Smooth muscle cell (in vitro differentiated cells): ENCODE results near the gene TMEM244. TPM values are rescaled to one million over a fixed set of nuclear protein-coding genes. Genes with fewer than 3 reads are reported as not detected.

Source experiments
- DNase-seq: peaks from one replicate; lab custom pipeline; 2025; ENCODE audit not compliant: unreplicated experiment; lab: John Stamatoyannopoulos, UW
- H2AFZ ChIP-seq: fragments of 200-600 bp; sonication (generic); 2 replicates; pipeline ENCODE4 v1.6.0; 2016; ENCODE audit warnings: antibody characterized with exemption, low read depth, mild to moderate bottlenecking
- H3F3A ChIP-seq: fragments of 200-600 bp; sonication (generic); 2 replicates; pipeline ENCODE4 v1.6.0; 2017; ENCODE audit warnings: antibody characterized with exemption, low read depth
- H3K27ac ChIP-seq: fragments of 200-600 bp; sonication (generic); 2 replicates; pipeline ENCODE4 v1.5.1; 2016; ENCODE audit warnings: low read depth, mild to moderate bottlenecking
- H3K27me3 ChIP-seq: fragments of 200-600 bp; sonication (generic); 2 replicates; pipeline ENCODE4 v1.6.1; 2016; ENCODE audit warnings: low read depth, mild to moderate bottlenecking
- H3K36me3 ChIP-seq: fragments of 200-600 bp; sonication (generic); 2 replicates; pipeline ENCODE4 v1.5.1; 2016; ENCODE audit warnings: low read depth
- H3K4me1 ChIP-seq: fragments of 200-600 bp; sonication (generic); 2 replicates; pipeline ENCODE4 v1.5.1; 2016; ENCODE audit warnings: low read depth
- H3K4me2 ChIP-seq: fragments of 200-600 bp; sonication (generic); 2 replicates; pipeline ENCODE4 v1.6.0; 2016; ENCODE audit warnings: mild to moderate bottlenecking
- H3K4me3 ChIP-seq: fragments of 200-600 bp; sonication (generic); 2 replicates; pipeline ENCODE4 v1.5.1; 2016; ENCODE audit warnings: mild to moderate bottlenecking
- H3K79me2 ChIP-seq: fragments of 200-600 bp; sonication (generic); 2 replicates; pipeline ENCODE4 v1.6.0; 2016; ENCODE audit warnings: low read depth, mild to moderate bottlenecking
- H3K9ac ChIP-seq: fragments of 200-600 bp; sonication (generic); 2 replicates; pipeline ENCODE4 v1.6.0; 2016; ENCODE audit warnings: low read depth
- H3K9me3 ChIP-seq: fragments of 200-600 bp; sonication (generic); replicated peaks from 2 replicates; pipeline ENCODE4 v1.5.1; 2016; ENCODE audit warnings: low read depth
- H4K20me1 ChIP-seq: fragments of 200-600 bp; sonication (generic); 2 replicates; pipeline ENCODE4 v1.6.0; 2016; ENCODE audit warnings: low read depth
- WGBS: methylation state at CpG from one replicate; pipeline ENCODE4 v1.1.7; 2016; ENCODE audit warnings: low lambda C conversion rate; 5-methylcytosine and 5-hydroxymethylcytosine counted together
- polyA plus RNA-seq: library from polyadenylated mRNA; unstranded; fragments of >200 nt; fragmentation: Nextera tagmentation; extraction: Ambion mirVana; gene quantifications from 2 replicates; pipeline ENCODE4 v1.2.1, GENCODE V29; 2016
- total RNA-seq: library from RNA; depleted of rRNA; stranded (reverse); fragments of >200 nt; gene quantifications from 2 replicates; pipeline ENCODE4 v1.2.3, GENCODE V29; 2014
- TF ChIP-seq, protein P1 (sequence below): fragments of 200-600 bp; sonication (generic); IDR thresholded peaks from 2 replicates; pipeline ENCODE4 v1.5.1; 2017; ENCODE audit warnings: borderline replicate concordance, mild to moderate bottlenecking, antibody characterized with exemption; ENCODE audit not compliant: insufficient read depth, poor library complexity, severe bottlenecking

The TMEM244 gene
- total and polyA plus RNA-seq, 2 experiments from 2014 or later = not detected

DNA sequence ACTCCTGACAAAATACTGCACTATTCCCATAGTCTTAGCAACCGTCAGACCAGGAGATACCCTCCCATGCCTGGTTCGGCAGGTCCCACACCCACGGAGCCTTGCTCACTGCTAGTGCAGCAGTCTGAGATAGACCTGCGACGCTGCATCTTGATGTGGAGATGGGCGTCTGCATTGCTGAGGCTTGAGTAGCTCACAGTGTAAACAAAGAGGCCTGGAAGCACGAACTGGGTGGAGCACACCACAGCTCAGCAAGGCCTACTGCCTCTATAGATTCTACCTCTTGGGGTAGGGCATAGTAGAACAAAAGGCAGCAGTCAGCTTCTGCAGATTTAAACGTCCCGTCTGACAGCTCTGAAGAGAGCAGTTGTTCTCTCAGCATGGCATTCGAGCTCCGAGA lies 25.4 kb downstream of the TMEM244 start:
- Histone ChIP-seq H3F3A (no peaks in the 10 kb centered on the region), H3K4me2 (no peak overlapping the region), H3K9ac (no peak overlapping the region), H3K4me3 (no peak overlapping the region), H3K4me1 (no peaks in the 10 kb centered on the region), H3K27me3 (no peaks in the 10 kb centered on the region), H3K79me2 (no peaks in the 10 kb centered on the region), H3K36me3 (no peaks in the 10 kb centered on the region), H2AFZ (no peak overlapping the region), H3K9me3 (no peaks in the 10 kb centered on the region), H4K20me1 (no peaks in the 10 kb centered on the region), H3K27ac (no peak overlapping the region)
- TF ChIP-seq, protein P1, sequence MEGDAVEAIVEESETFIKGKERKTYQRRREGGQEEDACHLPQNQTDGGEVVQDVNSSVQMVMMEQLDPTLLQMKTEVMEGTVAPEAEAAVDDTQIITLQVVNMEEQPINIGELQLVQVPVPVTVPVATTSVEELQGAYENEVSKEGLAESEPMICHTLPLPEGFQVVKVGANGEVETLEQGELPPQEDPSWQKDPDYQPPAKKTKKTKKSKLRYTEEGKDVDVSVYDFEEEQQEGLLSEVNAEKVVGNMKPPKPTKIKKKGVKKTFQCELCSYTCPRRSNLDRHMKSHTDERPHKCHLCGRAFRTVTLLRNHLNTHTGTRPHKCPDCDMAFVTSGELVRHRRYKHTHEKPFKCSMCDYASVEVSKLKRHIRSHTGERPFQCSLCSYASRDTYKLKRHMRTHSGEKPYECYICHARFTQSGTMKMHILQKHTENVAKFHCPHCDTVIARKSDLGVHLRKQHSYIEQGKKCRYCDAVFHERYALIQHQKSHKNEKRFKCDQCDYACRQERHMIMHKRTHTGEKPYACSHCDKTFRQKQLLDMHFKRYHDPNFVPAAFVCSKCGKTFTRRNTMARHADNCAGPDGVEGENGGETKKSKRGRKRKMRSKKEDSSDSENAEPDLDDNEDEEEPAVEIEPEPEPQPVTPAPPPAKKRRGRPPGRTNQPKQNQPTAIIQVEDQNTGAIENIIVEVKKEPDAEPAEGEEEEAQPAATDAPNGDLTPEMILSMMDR = no peak
- DNase-seq = no peak
- 66% methylated on average over 11 of the region's 11 CpGs for WGBS

DNA sequence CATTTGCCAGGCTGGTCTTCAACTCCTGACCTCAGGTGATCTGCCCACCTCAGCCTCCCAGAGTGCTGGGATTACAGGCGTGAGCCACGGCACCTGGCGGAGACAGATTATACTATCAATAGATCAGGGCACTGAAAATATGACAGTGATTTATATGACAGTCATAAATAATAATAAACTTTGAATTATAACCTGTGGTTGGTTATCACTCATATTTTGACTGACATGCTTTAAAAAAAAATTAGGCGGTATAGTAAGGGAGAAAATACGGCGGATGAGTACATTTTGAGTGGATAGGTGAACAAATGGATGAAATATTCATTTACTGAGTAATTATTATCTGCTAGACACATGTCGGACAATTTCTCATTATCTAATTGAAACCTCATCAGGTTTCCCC lies 28.8 kb downstream of the TMEM244 start:
- Histone ChIP-seq H3K4me3 (no peak overlapping the region), H4K20me1 (no peaks in the 10 kb centered on the region), H3K27me3 (no peaks in the 10 kb centered on the region), H3F3A (no peaks in the 10 kb centered on the region), H3K36me3 (no peaks in the 10 kb centered on the region), H3K4me1 (no peaks in the 10 kb centered on the region), H3K79me2 (no peaks in the 10 kb centered on the region), H3K9ac (no peak overlapping the region), H3K4me2 (no peak overlapping the region), H3K27ac (no peak overlapping the region), H3K9me3 (no peaks in the 10 kb centered on the region), H2AFZ (no peak overlapping the region)
- WGBS = 85% methylated on average over 7 of the region's 7 CpGs
- no peak for DNase-seq
- TF ChIP-seq, protein P1 = no peak

DNA sequence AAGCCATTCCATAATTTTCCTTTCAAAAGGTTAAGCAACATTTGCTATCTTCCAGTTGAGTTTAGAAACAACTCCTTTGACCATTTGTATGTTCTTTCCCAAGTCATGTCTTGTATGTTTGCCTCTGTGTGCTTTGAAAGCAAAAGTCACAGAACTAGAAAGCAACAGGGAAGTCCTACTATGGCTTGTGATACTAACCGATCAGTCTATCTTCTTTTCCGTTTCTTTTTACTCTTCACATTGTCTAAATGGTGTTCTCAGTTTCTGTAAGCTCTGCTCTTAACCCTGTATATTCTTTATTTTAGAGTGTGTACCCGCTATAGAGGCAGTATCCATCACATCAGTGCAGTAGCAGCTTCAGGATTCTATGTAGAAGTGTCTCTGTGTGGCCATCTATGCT lies 32.9 kb downstream of the TMEM244 start:
- Histone ChIP-seq H3K36me3 (no peaks in the 10 kb centered on the region), H3K4me2 (no peak overlapping the region), H3K4me1 (no peaks in the 10 kb centered on the region), H3K79me2 (no peaks in the 10 kb centered on the region), H4K20me1 (no peaks in the 10 kb centered on the region), H3F3A (no peaks in the 10 kb centered on the region), H3K9me3 (no peaks in the 10 kb centered on the region), H3K27ac (no peak overlapping the region), H2AFZ (no peak overlapping the region), H3K27me3 (no peaks in the 10 kb centered on the region), H3K4me3 (no peak overlapping the region), H3K9ac (no peak overlapping the region)
- DNase-seq = no peak
- WGBS = 63% methylated on average over 3 of the region's 3 CpGs
- TF ChIP-seq, protein P1 = no peak

DNA sequence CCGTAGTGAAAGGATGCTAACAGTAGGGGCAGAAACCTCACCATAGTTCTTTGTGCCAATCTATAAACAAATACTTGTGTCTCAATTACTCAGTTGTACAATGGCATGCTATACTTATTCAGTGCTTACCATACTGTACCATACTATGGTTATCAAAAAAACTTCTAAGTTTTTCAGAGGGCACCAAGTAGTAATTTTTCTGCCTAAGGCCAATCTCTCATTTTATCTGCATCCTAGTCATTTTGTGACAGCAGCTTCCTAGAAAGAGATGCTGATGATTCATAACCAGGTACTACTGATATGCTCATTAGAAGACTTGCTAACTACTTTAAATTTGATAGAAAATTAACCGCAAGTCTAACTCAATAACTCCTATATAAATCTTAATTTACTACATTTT lies 42.9 kb downstream of the TMEM244 start:
- H4K20me1 ChIP-seq = no peaks in the 10 kb centered on the region
- no peaks in the 10 kb centered on the region for H3K36me3 ChIP-seq
- H2AFZ ChIP-seq = no peak overlapping the region
- no peaks in the 10 kb centered on the region for H3F3A ChIP-seq
- no peak overlapping the region for H3K4me2 ChIP-seq
- no peak overlapping the region for H3K9ac ChIP-seq
- H3K27me3 ChIP-seq = peaks cover 15% of the 10 kb centered on the region
- TF ChIP-seq, protein P1 = no peak
- H3K27ac ChIP-seq = no peak overlapping the region
- no peak for DNase-seq
- H3K4me1 ChIP-seq = no peaks in the 10 kb centered on the region
- WGBS = 93% methylated on average over 2 of the region's 2 CpGs
- H3K79me2 ChIP-seq = no peaks in the 10 kb centered on the region
- no peak overlapping the region for H3K4me3 ChIP-seq
- H3K9me3 ChIP-seq = no peaks in the 10 kb centered on the region
